ENCODE measurements around the gene IDH2. TPM values are rescaled to one million over a fixed set of nuclear protein-coding genes. Genes with fewer than 3 reads are reported as not detected.

IDH2 gene
- total RNA-seq, 2 donors from 2014 or later: 45.0 to 48.8 TPM

- DNase-seq: peak; percentile 34 to 49 (median 40)
- peaks cover 38% of the 10 kb centered on the region for H3K4me1 Mint-ChIP-seq
- peak overlapping the region; percentile 77 for H3K4me3 Mint-ChIP-seq
- no peaks in the 10 kb centered on the region for H3K9me3 ChIP-seq (ENCODE audit: control insufficient read depth, low read length, poor library complexity, severe bottlenecking)
- H3K27me3 Mint-ChIP-seq: no peaks in the 10 kb centered on the region
- peak; percentile 42 for ATAC-seq
- peak overlapping the region; percentile 89 for H3K27ac Mint-ChIP-seq
- peaks cover 2% of the 10 kb centered on the region for H3K36me3 Mint-ChIP-seq (ENCODE audit: low read depth)
Observed at GRCh38 chr15:90062023-90062442, 40.2 kb downstream of the IDH2 start.

- Mint-ChIP-seq H3K27ac (peak overlapping the region; percentile 89), H3K4me1 (peaks cover 39% of the 10 kb centered on the region), H3K27me3 (no peaks in the 10 kb centered on the region), H3K36me3 (ENCODE audit: low read depth) (peaks cover 2% of the 10 kb centered on the region), H3K4me3 (no peak overlapping the region)
- ATAC-seq (no peak), DNase-seq (no peak)
- no peaks in the 10 kb centered on the region for H3K9me3 ChIP-seq (ENCODE audit: control insufficient read depth, low read length, poor library complexity, severe bottlenecking)
Observed at GRCh38 chr15:90060797-90061196, 41.5 kb downstream of the IDH2 start.

GRCh38 chr15:90059208-90059985 is 42.9 kb downstream of the IDH2 start:
- H3K9me3 ChIP-seq (ENCODE audit: control insufficient read depth, low read length, poor library complexity, severe bottlenecking): no peaks in the 10 kb centered on the region
- peaks cover 47% of the 10 kb centered on the region for H3K4me1 Mint-ChIP-seq
- peak overlapping the region; percentile 76 for H3K4me3 Mint-ChIP-seq
- H3K27me3 Mint-ChIP-seq: no peaks in the 10 kb centered on the region
- peaks cover 2% of the 10 kb centered on the region for H3K36me3 Mint-ChIP-seq (ENCODE audit: low read depth)
- DNase-seq (peak; percentile 35 to 60 (median 52)), ATAC-seq (peak; percentile 88)
- peak overlapping the region; percentile 89 for H3K27ac Mint-ChIP-seq

DNA sequence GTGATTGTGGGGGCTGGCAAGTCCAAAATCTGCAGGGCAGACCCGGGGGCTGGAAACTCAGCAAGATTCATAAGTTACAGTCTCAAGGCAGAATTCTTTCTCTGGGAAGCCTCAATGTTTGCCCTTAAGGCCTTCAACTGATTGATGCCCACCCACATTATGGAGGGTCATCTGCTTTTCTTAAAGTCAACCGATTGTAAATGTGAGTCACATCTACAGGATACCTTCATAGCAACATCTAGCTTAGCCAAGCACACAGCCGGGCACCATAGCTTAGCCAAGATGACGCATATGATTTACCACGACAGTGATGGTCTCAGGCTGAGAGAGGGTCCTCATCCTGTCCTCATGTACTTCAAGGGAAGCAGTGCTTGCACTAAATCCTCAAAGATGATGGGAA is 43.5 kb downstream of the IDH2 start:
- no peak for ATAC-seq
- Mint-ChIP-seq H3K4me1 (peaks cover 54% of the 10 kb centered on the region), H3K4me3 (peak overlapping the region; percentile 76), H3K27ac (peak overlapping the region; percentile 89), H3K36me3 (ENCODE audit: low read depth) (peaks cover 2% of the 10 kb centered on the region), H3K27me3 (no peaks in the 10 kb centered on the region)
- no peaks in the 10 kb centered on the region for H3K9me3 ChIP-seq (ENCODE audit: control insufficient read depth, low read length, poor library complexity, severe bottlenecking)
- no peak for DNase-seq

DNA sequence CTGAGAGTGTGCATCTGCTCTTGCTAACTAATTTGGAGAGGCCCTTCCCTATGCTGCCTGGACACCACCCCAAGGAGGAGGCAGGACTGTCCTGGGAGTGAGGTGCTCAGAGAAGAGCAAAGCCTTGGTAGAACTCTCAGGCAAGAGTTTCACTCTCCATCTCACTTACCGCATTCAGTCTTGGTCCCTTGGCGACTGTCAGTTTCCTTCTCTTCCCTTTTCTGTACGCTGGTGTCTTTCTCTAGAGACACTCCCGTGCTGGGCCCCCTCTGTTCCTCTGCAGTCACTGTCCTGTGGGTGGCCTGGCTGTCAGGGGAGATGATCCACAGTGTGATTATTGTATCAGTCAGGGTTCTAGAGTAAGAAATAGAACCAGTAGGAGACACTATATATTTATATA is 44.0 kb downstream of the IDH2 start:
- DNase-seq: no peak
- H3K36me3 Mint-ChIP-seq (ENCODE audit: low read depth): peaks cover 2% of the 10 kb centered on the region
- no peak for ATAC-seq
- H3K9me3 ChIP-seq (ENCODE audit: control insufficient read depth, low read length, poor library complexity, severe bottlenecking): no peaks in the 10 kb centered on the region
- peaks cover 55% of the 10 kb centered on the region for H3K4me1 Mint-ChIP-seq
- peak overlapping the region; percentile 89 for H3K27ac Mint-ChIP-seq
- H3K4me3 Mint-ChIP-seq: no peak overlapping the region
- no peaks in the 10 kb centered on the region for H3K27me3 Mint-ChIP-seq

DNA sequence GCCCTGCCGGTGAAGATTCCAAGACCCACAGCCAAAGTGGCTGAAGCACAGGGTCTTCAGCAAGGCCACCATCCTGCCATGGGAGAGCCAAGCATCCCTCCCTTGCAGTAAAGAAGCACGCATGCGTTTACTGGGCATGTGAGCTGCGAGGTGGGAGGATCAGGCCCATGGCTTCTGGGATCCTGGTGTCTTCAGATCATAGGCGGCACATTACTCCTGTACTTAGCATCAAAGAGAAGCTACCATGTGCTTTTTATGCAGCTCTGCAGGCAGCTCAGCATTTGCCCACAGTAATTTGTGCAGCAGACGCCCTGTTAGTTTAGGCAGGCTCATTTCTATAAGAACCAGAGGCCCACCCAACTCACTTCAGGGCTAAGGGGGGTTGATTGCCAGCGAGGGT is 45.7 kb downstream of the IDH2 start:
- H3K27ac Mint-ChIP-seq: no peak overlapping the region
- peaks cover 2% of the 10 kb centered on the region for H3K36me3 Mint-ChIP-seq (ENCODE audit: low read depth)
- H3K4me3 Mint-ChIP-seq: no peak overlapping the region
- DNase-seq: no peak
- H3K4me1 Mint-ChIP-seq: peaks cover 49% of the 10 kb centered on the region
- no peaks in the 10 kb centered on the region for H3K9me3 ChIP-seq (ENCODE audit: control insufficient read depth, low read length, poor library complexity, severe bottlenecking)
- ATAC-seq: no peak
- H3K27me3 Mint-ChIP-seq: no peaks in the 10 kb centered on the region

GRCh38 chr15:90055182-90055581 is 47.1 kb downstream of the IDH2 start:
- DNase-seq (no peak), ATAC-seq (no peak)
- H3K4me3 Mint-ChIP-seq: no peak overlapping the region
- H3K4me1 Mint-ChIP-seq: peaks cover 47% of the 10 kb centered on the region
- H3K27ac Mint-ChIP-seq: peak overlapping the region; percentile 70
- no peaks in the 10 kb centered on the region for H3K9me3 ChIP-seq (ENCODE audit: control insufficient read depth, low read length, poor library complexity, severe bottlenecking)
- H3K27me3 Mint-ChIP-seq: no peaks in the 10 kb centered on the region
- H3K36me3 Mint-ChIP-seq (ENCODE audit: low read depth): peaks cover 2% of the 10 kb centered on the region

DNA sequence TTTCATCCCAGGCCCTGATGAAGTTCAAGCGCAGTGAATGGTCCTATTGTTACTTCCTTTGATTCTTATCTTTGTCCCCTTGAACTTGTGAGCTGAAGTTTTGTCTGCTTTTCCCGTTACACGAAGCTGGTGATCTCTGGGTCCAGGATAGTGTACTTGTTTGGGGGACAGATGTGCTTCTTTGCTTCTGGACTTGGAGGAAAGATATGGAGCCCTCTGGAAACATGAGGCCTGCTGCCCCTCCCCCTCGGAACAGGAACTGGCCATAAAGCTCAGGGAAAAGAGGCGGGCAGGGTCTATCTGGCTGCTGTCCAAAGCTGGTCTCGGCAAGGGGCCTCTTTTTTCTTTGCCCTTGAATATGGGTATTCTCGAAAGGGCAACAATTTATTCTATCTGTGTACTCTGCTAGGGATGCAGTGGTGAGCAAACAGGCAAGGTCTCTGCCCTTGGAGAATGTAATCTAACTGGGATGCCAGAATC is 47.6 kb downstream of the IDH2 start:
- Mint-ChIP-seq H3K4me1 (peaks cover 47% of the 10 kb centered on the region), H3K36me3 (ENCODE audit: low read depth) (peaks cover 2% of the 10 kb centered on the region), H3K27ac (peak overlapping the region; percentile 14), H3K4me3 (no peak overlapping the region), H3K27me3 (no peaks in the 10 kb centered on the region)
- DNase-seq (no peak), ATAC-seq (no peak)
- H3K9me3 ChIP-seq (ENCODE audit: control insufficient read depth, low read length, poor library complexity, severe bottlenecking): no peaks in the 10 kb centered on the region

DNA sequence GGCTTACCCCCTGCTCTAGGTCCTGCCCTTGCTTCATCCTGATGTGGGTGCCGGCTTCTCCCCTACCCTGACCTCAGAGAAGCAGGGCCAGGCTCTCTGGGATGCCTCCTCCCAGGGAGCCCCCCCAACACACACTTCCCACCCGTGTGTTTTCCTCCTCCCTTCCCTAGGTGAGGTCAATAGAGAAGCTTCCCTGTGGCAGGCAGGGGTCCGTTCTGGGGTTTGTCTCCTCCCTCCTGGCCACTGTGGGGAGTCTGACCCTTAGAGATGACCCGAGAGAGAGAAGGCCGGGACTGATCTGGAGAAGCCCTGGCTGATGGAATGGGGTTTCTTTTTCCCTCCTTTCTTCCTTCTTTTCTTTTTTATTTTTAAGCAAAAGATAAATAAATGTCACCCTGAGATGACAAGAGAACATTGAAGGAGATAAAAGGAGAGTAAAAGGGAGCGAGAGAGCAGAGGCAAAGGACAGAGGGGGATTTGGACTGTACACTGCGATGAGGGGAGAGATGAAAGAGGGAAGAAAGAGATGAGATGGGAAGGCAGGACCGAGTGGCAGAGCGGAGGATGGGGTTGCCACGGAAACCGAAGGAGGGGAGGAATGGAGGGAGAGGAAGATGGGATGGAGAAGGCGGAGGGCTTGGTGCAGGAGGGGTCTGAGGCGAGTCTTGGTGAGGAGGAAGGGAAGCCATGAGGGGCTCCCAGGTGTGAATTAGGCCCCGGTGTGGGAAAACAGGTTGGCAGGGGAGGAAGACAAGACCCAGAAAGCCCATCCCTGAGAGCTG is 48.4 kb downstream of the IDH2 start:
- H3K9me3 ChIP-seq (ENCODE audit: control insufficient read depth, low read length, poor library complexity, severe bottlenecking): no peaks in the 10 kb centered on the region
- DNase-seq (no peak), ATAC-seq (no peak)
- Mint-ChIP-seq H3K36me3 (ENCODE audit: low read depth) (peaks cover 2% of the 10 kb centered on the region), H3K27ac (peak overlapping the region; percentile 14), H3K4me1 (peaks cover 45% of the 10 kb centered on the region), H3K27me3 (no peaks in the 10 kb centered on the region), H3K4me3 (no peak overlapping the region)

GRCh38 chr15:90051874-90052273 is 50.4 kb downstream of the IDH2 start:
- DNase-seq (no peak), ATAC-seq (no peak)
- H3K9me3 ChIP-seq (ENCODE audit: control insufficient read depth, low read length, poor library complexity, severe bottlenecking): no peaks in the 10 kb centered on the region
- Mint-ChIP-seq H3K27ac (peak overlapping the region; percentile 27), H3K4me3 (no peak overlapping the region), H3K4me1 (peaks cover 39% of the 10 kb centered on the region), H3K36me3 (ENCODE audit: low read depth) (no peaks in the 10 kb centered on the region), H3K27me3 (no peaks in the 10 kb centered on the region)

DNA sequence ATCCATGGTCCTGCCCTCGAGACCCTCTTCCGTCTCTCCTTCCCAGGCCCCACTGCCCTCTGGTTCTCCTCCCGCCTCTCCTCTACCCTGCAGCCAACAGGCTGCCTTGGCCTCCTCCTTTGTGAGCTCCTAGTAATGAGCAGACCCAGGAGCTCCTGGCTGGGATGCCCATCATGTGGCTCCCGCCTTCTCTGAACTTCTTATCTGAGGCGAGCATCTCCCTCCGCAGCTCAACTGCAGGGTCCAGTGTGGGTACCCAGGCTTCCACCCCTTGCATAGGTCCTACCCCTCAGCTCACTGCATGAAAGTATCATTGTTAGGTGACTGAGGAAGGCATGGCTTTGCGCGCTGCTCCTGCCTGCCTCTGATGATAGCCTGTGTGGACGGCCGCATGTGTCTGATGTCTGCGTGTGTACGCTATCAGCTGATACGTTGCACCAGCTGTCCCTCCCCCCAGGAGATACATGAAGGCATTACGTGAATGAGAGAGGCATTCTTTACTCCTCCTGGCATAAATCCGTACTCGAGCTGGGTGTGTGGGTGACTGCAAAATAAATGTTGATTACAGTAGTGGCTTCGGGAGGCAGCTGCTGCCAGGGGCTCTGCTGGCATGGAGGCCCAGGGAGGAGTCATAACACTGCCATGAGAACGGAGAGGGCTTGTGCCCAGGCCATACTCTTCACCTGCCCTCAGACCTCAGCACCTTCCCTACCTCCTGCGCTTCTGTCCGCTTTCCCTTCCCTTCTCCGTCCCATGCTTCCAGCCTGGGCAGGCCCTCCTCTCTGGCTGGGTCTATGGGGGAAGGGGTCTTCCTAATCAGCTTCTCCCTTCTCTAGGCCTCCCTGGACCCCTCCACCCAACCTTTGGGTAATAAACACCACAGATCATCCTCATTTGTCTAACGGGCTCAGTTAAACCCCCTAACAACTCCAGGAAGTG is 52.3 kb downstream of the IDH2 start:
- no peaks in the 10 kb centered on the region for H3K27me3 Mint-ChIP-seq
- H3K27ac Mint-ChIP-seq: no peak overlapping the region
- H3K9me3 ChIP-seq (ENCODE audit: control insufficient read depth, low read length, poor library complexity, severe bottlenecking): no peaks in the 10 kb centered on the region
- H3K4me1 Mint-ChIP-seq: peaks cover 47% of the 10 kb centered on the region
- DNase-seq (no peak), ATAC-seq (no peak)
- peaks cover 2% of the 10 kb centered on the region for H3K36me3 Mint-ChIP-seq (ENCODE audit: low read depth)
- no peak overlapping the region for H3K4me3 Mint-ChIP-seq

- Mint-ChIP-seq H3K27me3 (no peaks in the 10 kb centered on the region), H3K4me1 (peaks cover 40% of the 10 kb centered on the region), H3K4me3 (no peak overlapping the region), H3K36me3 (ENCODE audit: low read depth) (peaks cover 3% of the 10 kb centered on the region), H3K27ac (no peak overlapping the region)
- no peaks in the 10 kb centered on the region for H3K9me3 ChIP-seq (ENCODE audit: control insufficient read depth, low read length, poor library complexity, severe bottlenecking)
- no peak for DNase-seq
- ATAC-seq: no peak
Observed at GRCh38 chr15:90049030-90049429, 53.2 kb downstream of the IDH2 start.
